ENCODE results near the gene CTAGE4. TPM values are rescaled to one million over a fixed set of nuclear protein-coding genes. Genes with fewer than 3 reads are reported as not detected.
"Not testable (repeated sequence)": the region's sequence is repeated elsewhere in the genome, so short reads cannot be mapped to it uniquely, and the experiment has no call there.

Gene CTAGE4
- total and polyA plus RNA-seq, 2 of the 13 experiments (the other 11 are each of a cell fraction or from before 2014, with no cell fraction given) = not detected

DNA sequence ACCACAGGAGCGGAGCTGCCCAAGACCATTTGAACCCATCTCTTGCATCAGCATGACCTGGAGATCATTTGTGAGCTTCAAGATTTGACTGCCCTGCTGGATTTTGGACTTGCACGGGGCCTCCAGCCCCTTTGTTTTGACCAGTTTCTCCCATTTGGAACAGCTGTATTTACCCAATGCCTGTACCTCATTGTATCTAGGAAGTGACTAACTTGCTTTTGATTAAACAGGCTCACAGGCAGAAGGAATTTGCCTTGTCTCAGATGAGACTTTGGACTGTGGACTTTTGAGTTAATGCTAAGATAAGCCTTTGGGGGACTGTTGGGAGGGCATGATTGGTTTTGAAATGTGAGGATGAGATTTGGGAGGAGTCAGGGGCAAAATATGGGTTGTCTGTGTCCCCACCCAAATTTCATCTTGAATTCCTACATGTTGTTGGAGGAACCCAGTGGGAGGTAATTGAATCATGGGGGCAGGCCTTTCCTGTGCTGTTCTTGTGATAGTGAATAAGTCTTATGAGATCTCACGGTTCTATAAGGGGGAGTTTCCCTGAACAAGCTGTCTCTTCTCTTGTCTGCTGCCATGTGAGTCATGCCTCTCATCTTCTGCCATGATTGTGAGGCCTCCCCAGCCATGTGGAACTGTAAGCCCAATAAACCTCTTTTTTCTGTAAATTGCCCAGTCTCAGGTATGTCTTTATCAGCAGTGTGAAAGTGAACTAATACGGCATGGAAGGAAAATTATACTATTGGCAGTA, 11.5 kb upstream of the CTAGE4 start:
- ATAC-seq; H3K4me3 ChIP-seq (replicated peaks in 1 of 3; ENCODE audit: insufficient read depth in 1 of 3, low read depth in 2 of 3, low read length in 3 of 3); intact Hi-C loops (cut with micrococcal nuclease; ENCODE audit: unreplicated experiment); H3K4me2 ChIP-seq (ENCODE audit: low read depth, low read length); H3K36me3 ChIP-seq (replicated peaks in 1 of 2; ENCODE audit: control insufficient read depth in 1 of 2, insufficient read depth in 2 of 2, low read length in 2 of 2); H3K27me3 ChIP-seq (ENCODE audit: control insufficient read depth in 1 of 2, insufficient read depth in 2 of 2, low read length in 2 of 2); POLR2A ChIA-PET; H3K79me2 ChIP-seq (ENCODE audit: insufficient read depth, low read length); H3K27ac ChIP-seq (ENCODE audit: extremely low read length, insufficient read depth, low read length); H3K9me3 ChIP-seq (ENCODE audit: low read length); H4K20me1 ChIP-seq (ENCODE audit: insufficient read depth, low read length); H3K9ac ChIP-seq (ENCODE audit: insufficient read depth, low read depth, low read length); H3K4me1 ChIP-seq (ENCODE audit: insufficient read depth, low read length); FAIRE-seq; H2AFZ ChIP-seq (ENCODE audit: low read length); BruUV-seq (replicated peaks); CTCF ChIA-PET (ENCODE audit: low intra/inter-chr PET ratio, low total read pairs); TF ChIP-seq SOX6, SOX13 (IDR thresholded peaks at IDR 0.05): not testable (repeated sequence)
- WGBS (ENCODE audit: low lambda C conversion rate) = 11% methylated on average over 3 of the region's 4 CpGs
- DNase-seq (ENCODE audit: low spot score) = peak; percentile 35
- in situ Hi-C loops (cut with HindIII; ENCODE audit: extremely low pct_ligation_motif_present, low pct_unique_long_range_greater_than_20kb) = loop anchor here (10.0 kb wide), 1 partner anchor 223 kb away; no protein-coding TSS in a partner anchor
- TF ChIP-seq, protein P1, sequence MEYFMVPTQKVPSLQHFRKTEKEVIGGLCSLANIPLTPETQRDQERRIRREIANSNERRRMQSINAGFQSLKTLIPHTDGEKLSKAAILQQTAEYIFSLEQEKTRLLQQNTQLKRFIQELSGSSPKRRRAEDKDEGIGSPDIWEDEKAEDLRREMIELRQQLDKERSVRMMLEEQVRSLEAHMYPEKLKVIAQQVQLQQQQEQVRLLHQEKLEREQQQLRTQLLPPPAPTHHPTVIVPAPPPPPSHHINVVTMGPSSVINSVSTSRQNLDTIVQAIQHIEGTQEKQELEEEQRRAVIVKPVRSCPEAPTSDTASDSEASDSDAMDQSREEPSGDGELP (IDR thresholded peaks at IDR 0.05; ENCODE audit: borderline replicate concordance, low read depth) = peak; percentile 92
- TF ChIP-seq SOX6 (CRISPR knock-in tag; IDR thresholded peaks at IDR 0.05) (peak; percentile 28; the same call in 1 of the 2 replicates), HNF4A (CRISPR knock-in tag; IDR thresholded peaks at IDR 0.05) (peak; percentile 34), SOX13 (CRISPR knock-in tag; conservative IDR thresholded peaks at IDR 0.05 in 1 of 2, IDR thresholded peaks at IDR 0.05 in 1 of 2) (0 out of 4 replicates have a peak, but pooled peaks of 1 of the 2 experiments have one; percentile 11)

DNA sequence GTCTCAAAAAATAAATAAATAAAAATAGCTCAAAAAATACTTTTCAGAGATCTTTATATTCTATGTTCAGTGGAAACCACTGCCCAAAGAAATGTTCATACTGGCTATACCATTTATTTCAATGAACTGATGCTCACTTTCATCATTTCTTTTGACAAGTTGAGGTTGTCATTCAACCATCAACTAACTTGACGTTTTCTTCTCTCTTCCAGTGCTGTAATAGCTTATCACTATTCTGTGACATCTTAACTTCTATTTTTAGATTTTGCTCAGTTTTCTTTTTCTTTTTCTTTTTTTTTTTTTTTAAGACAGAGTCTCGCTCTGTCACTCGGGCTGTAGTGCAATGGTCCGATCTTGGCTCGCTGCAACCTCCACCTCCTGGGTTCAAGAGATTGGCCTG, 8.7 kb upstream of the CTAGE4 start:
- ATAC-seq (no peak), DNase-seq (ENCODE audit: low spot score) (no peak), FAIRE-seq (no peak)
- Histone ChIP-seq H3K27me3 (ENCODE audit: control insufficient read depth in 1 of 2, insufficient read depth in 2 of 2, low read length in 2 of 2) (no peaks in the 10 kb centered on the region), H3K4me2 (ENCODE audit: low read depth, low read length) (no peak overlapping the region), H3K4me1 (ENCODE audit: insufficient read depth, low read length) (no peaks in the 10 kb centered on the region), H3K4me3 (replicated peaks in 1 of 3; ENCODE audit: insufficient read depth in 1 of 3, low read depth in 2 of 3, low read length in 3 of 3) (no peak overlapping the region), H3K79me2 (ENCODE audit: insufficient read depth, low read length) (no peaks in the 10 kb centered on the region), H3K27ac (ENCODE audit: extremely low read length, insufficient read depth, low read length) (no peak overlapping the region), H3K9me3 (ENCODE audit: low read length) (no peaks in the 10 kb centered on the region), H3K36me3 (replicated peaks in 1 of 2; ENCODE audit: control insufficient read depth in 1 of 2, insufficient read depth in 2 of 2, low read length in 2 of 2) (no peaks in the 10 kb centered on the region), H3K9ac (ENCODE audit: insufficient read depth, low read depth, low read length) (no peak overlapping the region), H4K20me1 (ENCODE audit: insufficient read depth, low read length) (no peaks in the 10 kb centered on the region), H2AFZ (ENCODE audit: low read length) (no peak overlapping the region)
- no TSS peak for BruUV-seq (replicated peaks)
- intact Hi-C loops (cut with micrococcal nuclease; ENCODE audit: unreplicated experiment) (no loop called here), in situ Hi-C loops (cut with HindIII; ENCODE audit: extremely low pct_ligation_motif_present, low pct_unique_long_range_greater_than_20kb) (loop anchor here (10.0 kb wide), 1 partner anchor 220 kb away; no protein-coding TSS in a partner anchor)
- TF ChIP-seq ONECUT2 (CRISPR knock-in tag; IDR thresholded peaks at IDR 0.05) = no peak
- 36% methylated on average over 5 of the region's 5 CpGs for WGBS (ENCODE audit: low lambda C conversion rate)
- POLR2A ChIA-PET = no interaction called here
- CTCF ChIA-PET (ENCODE audit: low intra/inter-chr PET ratio, low total read pairs) = no interaction called here

Measured in HepG2 (cell line).